Measurements from ENCODE around the gene VAX1. TPM values are rescaled to one million over a fixed set of nuclear protein-coding genes. Genes with fewer than 3 reads are reported as not detected.
"Not testable (repeated sequence)": the region's sequence is repeated elsewhere in the genome, so short reads cannot be mapped to it uniquely, and the experiment has no call there.

VAX1 gene
- total RNA-seq, 1 donor from 2014 or later, result not detected

- H3K4me1 ChIP-seq, result no peaks in the 10 kb centered on the region
- no peaks in the 10 kb centered on the region for H3K27me3 ChIP-seq
- intact Hi-C loops (cut with DNase I), result no loop called here
- no peak for TF ChIP-seq CTCF (IDR thresholded peaks at IDR 0.05)
- H3K4me3 ChIP-seq, result no peak overlapping the region
- no peak for DNase-seq (ENCODE audit: low spot score in 2 of 2)
- no peaks in the 10 kb centered on the region for H3K9me3 ChIP-seq
- no peak overlapping the region for H3K27ac ChIP-seq
- no peaks in the 10 kb centered on the region for H3K36me3 ChIP-seq
These were observed 50.5 kb downstream of the VAX1 start for GRCh38 chr10:117087521-117087920.

- intact Hi-C loops (cut with DNase I), result no loop called here
- no peak for DNase-seq (ENCODE audit: low spot score in 2 of 2)
- Histone ChIP-seq H3K36me3 (no peaks in the 10 kb centered on the region), H3K4me3 (no peak overlapping the region), H3K27me3 (no peaks in the 10 kb centered on the region), H3K27ac (no peak overlapping the region), H3K9me3 (no peaks in the 10 kb centered on the region), H3K4me1 (no peaks in the 10 kb centered on the region)
- no peak for TF ChIP-seq CTCF (IDR thresholded peaks at IDR 0.05)
These were observed 51.5 kb downstream of the VAX1 start for GRCh38 chr10:117086546-117086945.

- intact Hi-C loops (cut with DNase I), result not testable (repeated sequence)
These were observed 53.4 kb downstream of the VAX1 start for GRCh38 chr10:117084421-117085246.

More at GRCh38 chr10:117084421-117085246, 53.4 kb downstream of the VAX1 start:
- H3K4me3 ChIP-seq; H3K27ac ChIP-seq; DNase-seq (ENCODE audit: low spot score in 2 of 2); H3K36me3 ChIP-seq; H3K27me3 ChIP-seq; H3K9me3 ChIP-seq; H3K4me1 ChIP-seq: not testable (repeated sequence)

Other genes with a start within 250 kb of the VAX1 start
- 3.0 TPM for gene SHTN1, start 133.1 kb downstream of the VAX1 start, total RNA-seq
- not detected for gene KCNK18, start 59.2 kb upstream of the VAX1 start, total RNA-seq
- not detected for gene SLC18A2, start 102.8 kb upstream of the VAX1 start, total RNA-seq
- gene PDZD8, start 237.2 kb upstream of the VAX1 start, total RNA-seq, result 21.0 TPM

All from ascending aorta (tissue), 2 donors.